Activated naive CD4-positive, alpha-beta T cell treated with anti-CD3 and anti-CD28 coated beads for 36 hours (primary cell): ENCODE data around the gene LTO1. TPM values are rescaled to one million over a fixed set of nuclear protein-coding genes. Genes with fewer than 3 reads are reported as not detected.
"Not testable (repeated sequence)": the region's sequence is repeated elsewhere in the genome, so short reads cannot be mapped to it uniquely, and the experiment has no call there.

Experiments used
- CTCF ChIA-PET: fragments of 350-600 bp; sonication (Branson Sonifier 250); formaldehyde crosslinking; loops from one replicate; lab custom pipeline; 2021; ENCODE audit warnings: antibody characterized with exemption; lab: Charles Lee
- DNase-seq: peaks from one replicate; pipeline ENCODE4 v3.0.0-alpha.2; 2020
- H3K27ac Mint-ChIP-seq: one replicate; pipeline ENCODE4 v1.8.0; 2021; ENCODE audit warnings: mild to moderate bottlenecking, mixed read lengths
- H3K27me3 Mint-ChIP-seq: one replicate; pipeline ENCODE4 v1.8.0; 2021; ENCODE audit warnings: low read depth, mixed read lengths
- H3K36me3 Mint-ChIP-seq: one replicate; pipeline ENCODE4 v1.8.0; 2021; ENCODE audit warnings: low read depth, mixed read lengths
- H3K4me1 Mint-ChIP-seq: one replicate; pipeline ENCODE4 v1.8.0; 2021; ENCODE audit warnings: low read depth, mixed read lengths
- H3K4me3 Mint-ChIP-seq: one replicate; pipeline ENCODE4 v1.8.0; 2021; ENCODE audit warnings: mild to moderate bottlenecking, moderate library complexity, mixed read lengths
- H3K9me3 Mint-ChIP-seq: one replicate; pipeline ENCODE4 v1.8.0; 2021; ENCODE audit warnings: mixed read lengths
- intact Hi-C: fragments of 100-400 bp; cut with micrococcal nuclease; formaldehyde crosslinking; loops from one replicate; pipeline ENCODE4 v1.15.1; 2023
- total RNA-seq, 2 experiments: library from RNA; stranded (reverse); gene quantifications; one replicate each; pipeline ENCODE4 v1.2.3, GENCODE V29; 2021

LTO1 gene
- total RNA-seq, 2 experiments from 2014 or later: 14.8 to 14.9 TPM

DNA sequence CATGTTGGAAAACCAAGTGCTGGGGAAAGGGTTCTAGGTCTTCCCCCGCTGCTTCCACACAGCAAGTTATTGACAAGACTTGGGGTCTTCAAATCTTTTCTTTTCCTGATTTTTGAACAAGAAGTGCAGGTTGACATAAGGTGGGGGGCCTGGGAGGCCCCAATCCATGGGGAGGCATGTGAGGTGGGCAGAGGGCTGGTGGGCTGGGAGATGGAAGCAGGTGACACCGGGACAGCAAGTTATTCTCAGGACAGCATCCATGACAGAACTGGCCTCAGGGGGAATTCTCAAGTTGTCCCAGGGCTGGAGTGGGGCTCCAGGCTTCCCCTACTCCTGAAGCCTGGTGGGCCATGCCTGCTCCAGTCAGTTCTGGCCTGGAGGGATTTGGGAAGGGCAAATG is 23.2 kb upstream of the LTO1 start:
- H3K27me3 Mint-ChIP-seq: peaks cover 46% of the 10 kb centered on the region
- peaks cover 4% of the 10 kb centered on the region for H3K4me1 Mint-ChIP-seq
- no peaks in the 10 kb centered on the region for H3K9me3 Mint-ChIP-seq
- no peak for DNase-seq
- no peak overlapping the region for H3K27ac Mint-ChIP-seq
- intact Hi-C loops: no loop called here
- CTCF ChIA-PET: no interaction called here
- H3K36me3 Mint-ChIP-seq: no peaks in the 10 kb centered on the region
- H3K4me3 Mint-ChIP-seq: no peak overlapping the region

DNA sequence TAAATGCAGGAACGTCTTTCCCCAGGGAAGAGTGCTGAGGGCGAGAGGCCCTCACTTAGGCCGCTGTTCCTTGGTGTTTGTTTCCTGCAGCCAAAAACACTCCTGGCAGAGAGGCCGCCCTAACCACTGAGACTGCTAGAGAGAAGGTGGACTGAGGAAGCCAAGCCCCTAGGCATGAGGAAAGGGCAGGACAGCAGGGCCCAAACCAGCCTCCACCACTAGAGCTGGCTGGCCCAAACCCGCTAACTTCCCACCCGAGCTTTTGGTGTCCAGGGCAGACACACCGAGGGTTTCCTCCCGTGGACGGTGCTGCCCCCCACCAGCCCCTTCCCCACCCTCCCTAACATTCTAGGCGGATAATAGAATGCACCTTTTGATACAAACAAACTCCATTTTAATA is 22.7 kb upstream of the LTO1 start:
- H3K9me3 Mint-ChIP-seq: no peaks in the 10 kb centered on the region
- no peak overlapping the region for H3K27ac Mint-ChIP-seq
- no peaks in the 10 kb centered on the region for H3K36me3 Mint-ChIP-seq
- intact Hi-C loops: no loop called here
- H3K27me3 Mint-ChIP-seq: peaks cover 47% of the 10 kb centered on the region
- no peak for DNase-seq
- H3K4me1 Mint-ChIP-seq: peaks cover 2% of the 10 kb centered on the region
- no peak overlapping the region for H3K4me3 Mint-ChIP-seq
- CTCF ChIA-PET: no interaction called here

DNA sequence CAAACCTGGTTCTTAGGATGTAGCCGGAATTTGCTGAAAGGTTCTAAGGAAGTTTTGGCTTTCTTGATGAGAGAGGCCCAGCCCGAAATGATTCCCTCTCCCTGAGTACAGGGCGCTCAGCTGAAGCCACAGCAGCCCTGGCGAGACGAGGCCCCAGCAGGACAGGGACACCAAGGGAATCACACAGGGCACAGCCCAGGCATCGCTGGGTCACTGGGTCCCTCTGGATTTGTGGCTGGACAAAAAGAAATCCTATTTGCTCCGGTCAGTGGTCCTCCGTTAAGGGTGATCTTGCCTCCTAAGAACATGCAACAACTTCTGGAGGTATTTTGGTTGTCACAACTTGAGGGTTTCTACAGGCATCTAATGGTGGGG is 22.3 kb upstream of the LTO1 start:
- H3K27ac Mint-ChIP-seq: no peak overlapping the region
- intact Hi-C loops: no loop called here
- peaks cover under 1% of the 10 kb centered on the region for H3K36me3 Mint-ChIP-seq
- peaks cover under 1% of the 10 kb centered on the region for H3K9me3 Mint-ChIP-seq
- CTCF ChIA-PET: no interaction called here
- DNase-seq: no peak
- no peak overlapping the region for H3K4me3 Mint-ChIP-seq
- peaks cover 47% of the 10 kb centered on the region for H3K27me3 Mint-ChIP-seq
- no peaks in the 10 kb centered on the region for H3K4me1 Mint-ChIP-seq

DNA sequence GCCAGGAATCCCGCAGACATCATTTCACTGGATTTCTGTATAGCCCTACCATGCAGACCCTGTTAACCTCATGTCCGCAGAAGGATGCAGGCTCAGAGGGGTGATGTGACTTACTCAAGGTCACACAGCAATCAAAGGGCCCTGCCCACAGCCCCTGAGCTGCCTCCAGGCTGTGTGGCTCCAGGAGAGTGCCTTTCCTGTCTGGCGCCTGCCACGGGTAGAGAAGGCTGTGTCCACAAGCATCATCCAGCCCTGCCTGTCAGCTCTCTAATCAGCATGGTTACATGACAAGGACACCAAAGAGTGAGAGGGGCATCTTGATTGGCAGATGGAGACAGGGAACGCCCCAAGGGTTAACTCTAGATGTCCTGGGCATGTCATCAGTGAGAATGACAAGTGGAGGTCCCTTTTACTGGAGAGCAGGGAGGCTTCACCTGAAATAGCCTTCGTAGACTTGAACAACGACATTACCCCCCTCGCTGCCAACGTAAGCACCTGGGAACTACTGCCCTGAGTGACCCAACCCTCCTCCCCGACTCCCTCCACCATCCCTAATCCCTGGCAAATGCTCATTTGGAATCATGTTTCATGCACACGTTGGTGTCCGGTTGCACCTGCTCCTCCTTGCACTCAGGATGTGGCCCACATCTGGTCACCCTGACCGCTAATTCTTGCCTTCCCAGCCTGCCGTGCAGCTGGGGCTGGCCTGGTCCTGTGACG is 21.8 kb upstream of the LTO1 start:
- no peak overlapping the region for H3K27ac Mint-ChIP-seq
- peaks cover 3% of the 10 kb centered on the region for H3K36me3 Mint-ChIP-seq
- H3K4me3 Mint-ChIP-seq: no peak overlapping the region
- no peak for DNase-seq
- H3K27me3 Mint-ChIP-seq: peaks cover 49% of the 10 kb centered on the region
- H3K9me3 Mint-ChIP-seq: peaks cover 4% of the 10 kb centered on the region
- intact Hi-C loops: no loop called here
- CTCF ChIA-PET: interaction anchor here (0.7 kb wide), 1 partner anchor 395 kb away, joined by 3 read pairs; no protein-coding TSS in a partner anchor
- no peaks in the 10 kb centered on the region for H3K4me1 Mint-ChIP-seq

DNA sequence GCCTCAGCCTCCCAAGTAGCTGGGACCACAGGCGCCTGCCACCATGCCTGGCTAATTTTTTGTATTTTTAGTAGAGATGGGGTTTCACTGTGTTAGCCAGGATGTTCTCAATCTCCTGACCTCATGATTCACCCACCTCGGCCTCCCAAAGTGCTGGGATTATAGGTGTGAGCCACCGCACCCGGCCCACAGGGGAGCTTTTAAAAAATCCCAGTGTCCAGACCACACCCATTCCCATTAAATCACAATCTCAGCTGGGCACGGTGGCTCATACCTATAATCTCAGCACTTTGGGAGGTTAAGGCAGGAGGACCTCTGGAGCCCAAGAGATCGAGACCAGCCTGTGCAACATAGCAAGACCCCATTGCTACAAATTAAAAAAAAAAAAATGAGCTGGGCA is 20.8 kb upstream of the LTO1 start:
- peaks cover 45% of the 10 kb centered on the region for H3K27me3 Mint-ChIP-seq
- H3K4me1 Mint-ChIP-seq, DNase-seq, H3K27ac Mint-ChIP-seq, H3K4me3 Mint-ChIP-seq, intact Hi-C loops, H3K9me3 Mint-ChIP-seq, H3K36me3 Mint-ChIP-seq: not testable (repeated sequence)
- CTCF ChIA-PET: interaction anchor here (1.1 kb wide), 1 partner anchor 11 kb away, joined by 3 read pairs; no protein-coding TSS in a partner anchor

DNA sequence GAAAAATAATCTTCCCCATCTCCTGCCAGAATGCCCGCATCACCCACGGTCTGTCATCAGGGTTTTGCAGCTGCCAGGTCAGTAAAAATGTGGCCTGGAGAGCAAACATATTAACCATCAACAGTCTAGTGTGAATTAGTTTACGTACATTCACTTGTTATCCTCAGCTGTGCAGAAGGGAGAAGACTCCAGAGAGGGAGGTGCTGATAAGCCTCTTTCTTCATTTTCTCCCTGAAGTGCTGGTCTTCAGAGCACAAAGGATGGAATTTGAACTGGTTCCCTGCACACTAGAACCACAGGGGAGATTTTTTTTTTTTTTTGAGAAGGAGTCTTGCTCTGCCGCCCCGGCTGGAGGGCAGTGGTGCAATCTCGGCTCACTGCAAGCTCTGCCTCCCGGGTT is 20.4 kb upstream of the LTO1 start:
- Mint-ChIP-seq H3K36me3 (peaks cover 3% of the 10 kb centered on the region), H3K27ac (no peak overlapping the region), H3K4me1 (peaks cover 2% of the 10 kb centered on the region), H3K9me3 (peaks cover 4% of the 10 kb centered on the region), H3K27me3 (peaks cover 48% of the 10 kb centered on the region), H3K4me3 (no peak overlapping the region)
- intact Hi-C loops: no loop called here
- CTCF ChIA-PET: interaction anchor here (1.1 kb wide), 1 partner anchor 11 kb away, joined by 3 read pairs; no protein-coding TSS in a partner anchor
- DNase-seq: no peak

DNA sequence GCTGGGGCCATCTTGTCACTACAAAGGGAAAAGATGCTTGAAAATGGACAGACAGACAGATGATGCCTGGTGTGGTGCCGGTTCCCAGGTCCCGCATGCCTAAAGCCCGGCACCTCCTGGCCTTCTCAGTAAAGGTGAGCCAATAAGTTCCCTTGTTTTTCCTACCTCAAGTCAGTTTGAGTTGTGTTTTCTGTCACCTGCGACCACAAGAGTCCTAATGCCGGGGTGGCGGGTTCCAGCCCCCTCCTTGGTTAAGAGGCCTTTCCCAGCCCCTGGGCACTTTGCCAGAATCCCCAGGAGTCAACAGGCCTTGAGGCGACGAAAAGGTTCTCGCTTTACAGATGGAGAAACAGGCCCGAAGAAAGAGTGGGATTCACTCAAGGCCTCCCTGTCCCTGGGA is 19.6 kb upstream of the LTO1 start:
- H3K4me1 Mint-ChIP-seq: peaks cover 3% of the 10 kb centered on the region
- H3K9me3 Mint-ChIP-seq: peaks cover 4% of the 10 kb centered on the region
- DNase-seq: no peak
- H3K4me3 Mint-ChIP-seq: no peak overlapping the region
- no peak overlapping the region for H3K27ac Mint-ChIP-seq
- CTCF ChIA-PET: no interaction called here
- intact Hi-C loops: no loop called here
- peaks cover 3% of the 10 kb centered on the region for H3K36me3 Mint-ChIP-seq
- H3K27me3 Mint-ChIP-seq: peaks cover 49% of the 10 kb centered on the region

DNA sequence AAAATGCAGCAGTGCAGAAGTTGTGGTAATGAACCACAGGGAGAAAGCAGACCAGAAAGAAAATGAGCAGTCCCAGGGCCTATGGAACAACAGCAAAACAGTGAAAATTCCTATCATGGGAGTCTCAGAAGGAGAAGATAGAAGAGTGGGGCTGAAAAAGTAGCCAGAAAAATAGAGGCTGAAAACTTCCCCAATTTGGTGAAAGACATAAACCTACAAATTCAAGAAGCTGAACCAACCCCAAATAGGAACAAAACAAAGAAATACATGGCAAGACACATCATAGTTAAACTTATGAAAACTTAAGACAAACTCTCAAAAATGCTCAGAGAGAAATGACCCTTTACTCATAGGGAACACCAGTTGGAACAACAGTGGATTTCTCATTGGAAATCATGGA is 17.3 kb upstream of the LTO1 start:
- CTCF ChIA-PET: no interaction called here
- peaks cover 4% of the 10 kb centered on the region for H3K9me3 Mint-ChIP-seq
- H3K27ac Mint-ChIP-seq: no peak overlapping the region
- peaks cover 41% of the 10 kb centered on the region for H3K27me3 Mint-ChIP-seq
- peaks cover 8% of the 10 kb centered on the region for H3K4me1 Mint-ChIP-seq
- intact Hi-C loops: no loop called here
- H3K36me3 Mint-ChIP-seq: peaks cover 3% of the 10 kb centered on the region
- no peak for DNase-seq
- no peak overlapping the region for H3K4me3 Mint-ChIP-seq

DNA sequence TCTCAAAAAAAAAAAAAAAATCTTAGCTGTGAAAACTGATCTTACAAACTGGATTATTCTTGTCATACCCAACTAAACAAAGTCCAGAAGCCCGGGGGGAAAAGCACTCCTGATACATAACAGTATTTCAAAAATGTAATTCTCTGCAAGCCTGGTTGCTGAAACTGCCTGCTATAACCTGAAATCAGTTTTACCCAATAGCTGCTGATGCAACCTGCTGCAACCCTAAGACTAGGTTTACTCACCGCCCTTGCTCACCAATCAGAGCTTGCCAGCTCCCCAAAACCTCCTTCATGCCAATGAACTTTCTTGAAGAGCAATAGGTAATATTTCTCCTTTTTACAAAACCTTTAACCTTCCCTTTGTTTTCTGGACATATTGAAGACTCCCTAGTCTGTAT is 16.3 kb upstream of the LTO1 start:
- Mint-ChIP-seq H3K27me3 (peaks cover 34% of the 10 kb centered on the region), H3K9me3 (peaks cover 4% of the 10 kb centered on the region), H3K36me3 (peaks cover 3% of the 10 kb centered on the region), H3K27ac (peak overlapping the region; percentile 61), H3K4me1 (peaks cover 8% of the 10 kb centered on the region), H3K4me3 (no peak overlapping the region)
- peak; percentile 56 for DNase-seq
- CTCF ChIA-PET: interaction anchor here (0.6 kb wide), 1 partner anchor 20 kb away, joined by 4 read pairs; no protein-coding TSS in a partner anchor
- intact Hi-C loops: no loop called here

DNA sequence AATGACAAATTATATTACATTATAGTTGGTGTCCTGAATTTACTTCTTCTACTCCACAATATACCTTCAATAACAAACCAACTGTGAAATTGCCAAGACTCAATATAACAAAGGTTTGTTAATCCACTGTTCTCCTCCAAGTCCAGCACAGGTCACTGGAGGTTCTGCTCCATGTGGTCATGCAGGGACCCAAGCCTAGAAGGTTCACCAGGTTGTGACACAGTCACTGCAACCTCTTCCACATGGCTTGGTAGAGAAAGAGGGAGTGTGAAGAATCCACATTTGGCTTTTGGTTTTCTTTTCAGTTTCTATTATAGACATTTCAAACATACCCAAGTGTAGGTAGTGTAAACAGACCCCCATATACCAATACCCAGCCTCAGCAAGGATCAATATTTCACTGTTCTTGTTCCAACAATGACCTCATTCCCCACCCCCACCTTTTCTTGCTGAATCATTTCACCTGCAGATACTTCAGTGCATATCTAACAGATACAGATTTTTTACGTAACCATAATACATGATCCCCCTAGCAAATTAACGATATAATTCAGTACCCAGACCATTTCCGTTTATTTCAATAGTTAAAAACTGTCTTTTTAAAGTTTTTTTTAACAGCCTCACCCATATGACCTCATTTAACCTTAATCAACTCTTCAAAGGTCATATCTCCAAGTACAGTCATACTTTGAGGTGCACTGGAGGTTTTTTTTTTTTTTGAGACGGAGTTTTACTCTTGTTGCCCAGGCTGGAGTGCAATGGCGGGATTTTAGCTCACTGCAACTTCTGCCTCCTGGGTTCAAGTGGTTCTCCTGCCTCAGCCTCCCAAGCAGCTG is 14.5 kb upstream of the LTO1 start:
- H3K4me3 Mint-ChIP-seq: no peak overlapping the region
- intact Hi-C loops: loop anchor here (5.0 to 10.0 kb wide), 2 partner anchors 153 to 225 kb away; no protein-coding TSS in a partner anchor
- DNase-seq: no peak
- CTCF ChIA-PET: no interaction called here
- peaks cover 30% of the 10 kb centered on the region for H3K27me3 Mint-ChIP-seq
- H3K36me3 Mint-ChIP-seq: peaks cover 3% of the 10 kb centered on the region
- H3K9me3 Mint-ChIP-seq: peaks cover 4% of the 10 kb centered on the region
- H3K27ac Mint-ChIP-seq: no peak overlapping the region
- peaks cover 10% of the 10 kb centered on the region for H3K4me1 Mint-ChIP-seq

DNA sequence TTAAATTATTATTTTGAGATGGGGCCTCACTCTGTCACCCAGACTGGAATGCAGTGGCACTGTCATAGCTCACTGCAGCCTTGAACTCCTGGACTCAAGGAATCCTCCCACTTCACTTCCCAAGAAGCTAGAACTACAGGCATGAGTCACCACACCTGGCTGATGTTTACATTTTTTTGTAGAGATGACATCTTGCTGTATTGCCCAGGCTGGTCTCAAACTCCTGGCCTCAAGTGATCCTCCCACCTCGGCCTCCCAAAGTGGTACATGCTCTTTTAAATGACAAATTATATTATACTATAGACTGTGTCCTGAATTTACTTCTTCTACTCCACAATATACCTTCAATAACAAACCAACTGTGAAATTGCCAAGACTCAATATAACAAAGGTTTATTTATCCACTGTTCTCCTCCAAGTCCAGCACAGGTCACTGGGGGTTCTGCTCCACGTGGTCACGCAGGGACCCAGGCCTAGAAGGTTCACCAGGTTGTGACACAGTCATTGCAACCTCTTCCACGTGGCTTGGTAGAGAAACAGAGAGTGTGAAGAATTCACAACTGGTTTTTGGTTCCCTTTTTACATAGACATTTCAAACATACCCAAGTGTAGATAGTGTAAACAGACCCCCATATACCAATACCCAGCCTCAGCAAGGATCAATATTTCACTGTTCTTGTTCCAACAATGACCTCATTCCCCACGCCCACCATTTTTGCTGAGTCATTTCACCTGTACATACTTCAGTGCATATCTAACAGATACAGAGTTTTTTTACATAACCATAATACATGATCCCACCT is 13.0 kb upstream of the LTO1 start:
- H3K27ac Mint-ChIP-seq, H3K4me3 Mint-ChIP-seq, CTCF ChIA-PET, H3K36me3 Mint-ChIP-seq, H3K9me3 Mint-ChIP-seq: not testable (repeated sequence)
- H3K4me1 Mint-ChIP-seq: peaks cover 10% of the 10 kb centered on the region
- intact Hi-C loops: loop anchor here (5.0 to 10.0 kb wide), 2 partner anchors 154 to 227 kb away; no protein-coding TSS in a partner anchor
- H3K27me3 Mint-ChIP-seq: peaks cover 27% of the 10 kb centered on the region
- DNase-seq: peak; percentile 49

DNA sequence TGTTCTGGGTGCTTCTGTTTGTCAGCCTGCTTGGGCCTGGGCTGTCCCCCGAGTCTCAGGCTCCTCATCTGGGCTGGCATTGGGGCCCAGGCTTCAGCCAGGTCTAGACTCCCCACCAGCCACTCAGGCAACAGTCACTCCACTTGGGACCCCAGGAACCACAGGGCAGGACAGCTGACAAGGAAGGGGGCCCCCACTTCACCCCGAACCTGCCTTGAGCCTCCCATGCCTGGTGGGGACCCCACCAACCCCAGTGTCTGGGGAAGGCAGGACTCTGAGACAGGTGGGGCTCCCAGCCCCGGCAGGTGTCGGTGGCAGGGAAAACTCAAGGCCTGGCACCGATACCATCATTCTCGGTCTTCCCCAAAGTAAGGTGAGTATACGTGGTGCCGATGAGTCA is 11.7 kb upstream of the LTO1 start:
- CTCF ChIA-PET: no interaction called here
- H3K4me3 Mint-ChIP-seq: no peak overlapping the region
- intact Hi-C loops: loop anchor here (1.0 to 10.0 kb wide), 4 partner anchors 155 to 504 kb away; no protein-coding TSS in a partner anchor
- H3K4me1 Mint-ChIP-seq: peaks cover 10% of the 10 kb centered on the region
- no peak overlapping the region for H3K27ac Mint-ChIP-seq
- peaks cover 15% of the 10 kb centered on the region for H3K27me3 Mint-ChIP-seq
- no peaks in the 10 kb centered on the region for H3K36me3 Mint-ChIP-seq
- DNase-seq: no peak
- no peaks in the 10 kb centered on the region for H3K9me3 Mint-ChIP-seq
